ENCODE measurements around the gene HSPA1B.
"Not testable (repeated sequence)": the region's sequence is repeated elsewhere in the genome, so short reads cannot be mapped to it uniquely, and the experiment has no call there.

The HSPA1B gene

GRCh38 chr6:31792761-31793171 lies 34.8 kb upstream of the HSPA1B start:
- Mint-ChIP-seq H3K4me1 (ENCODE audit: low read depth in 2 of 2) (peaks cover 27 to 35% of the 10 kb centered on the region in 2 donors), H3K9me3 (no peaks in the 10 kb centered on the region), H3K4me3 (no peak overlapping the region), H3K36me3 (ENCODE audit: insufficient read depth) (peaks cover 13% of the 10 kb centered on the region), H3K27me3 (no peaks in the 10 kb centered on the region), H3K27ac (peak overlapping the region; percentile 49 to 98)
- ATAC-seq (replicated peaks) (no peak), DNase-seq (no peak)

- Mint-ChIP-seq H3K27ac (peak overlapping the region; percentile 97 to 98), H3K4me3 (peak overlapping the region; percentile 94 to 97), H3K4me1 (ENCODE audit: low read depth in 2 of 2) (peaks cover 27 to 37% of the 10 kb centered on the region in 2 donors), H3K36me3 (ENCODE audit: insufficient read depth) (peaks cover 10% of the 10 kb centered on the region)
- H3K9me3 Mint-ChIP-seq; H3K27me3 Mint-ChIP-seq; DNase-seq; ATAC-seq (replicated peaks): not testable (repeated sequence)
These were observed 33.7 kb upstream of the HSPA1B start for GRCh38 chr6:31793927-31794245.

GRCh38 chr6:31794294-31794865 lies 33.2 kb upstream of the HSPA1B start:
- H3K27me3 Mint-ChIP-seq = no peaks in the 10 kb centered on the region
- no peak for ATAC-seq (replicated peaks)
- no peak for DNase-seq
- H3K4me3 Mint-ChIP-seq = peak overlapping the region; percentile 94 to 97
- H3K27ac Mint-ChIP-seq = peak overlapping the region; percentile 97 to 98
- no peaks in the 10 kb centered on the region for H3K9me3 Mint-ChIP-seq
- H3K4me1 Mint-ChIP-seq (ENCODE audit: low read depth in 2 of 2) = peaks cover 27 to 37% of the 10 kb centered on the region in 2 donors
- H3K36me3 Mint-ChIP-seq (ENCODE audit: insufficient read depth) = peaks cover 10% of the 10 kb centered on the region

GRCh38 chr6:31794866-31795615 lies 32.5 kb upstream of the HSPA1B start:
- DNase-seq = peak in 1 of 3 experiments; percentile 21

GRCh38 chr6:31795616-31796298 lies 31.8 kb upstream of the HSPA1B start, which contains the start of gene VARS1:
Gene VARS1, minus strand, starts transcription at chr6:31795752. Its CDS starts 535 bp downstream, at chr6:31795217.
- Mint-ChIP-seq H3K27ac (peak within 1 kb of the TSS; percentile 97 to 98), H3K4me1 (ENCODE audit: low read depth in 2 of 2) (peaks cover 27 to 33% of the 10 kb centered on the region in 2 donors)

More at GRCh38 chr6:31794866-31795615, 32.5 kb upstream of the HSPA1B start:
- Mint-ChIP-seq H3K4me3 (peak overlapping the region; percentile 94 to 97), H3K4me1 (ENCODE audit: low read depth in 2 of 2) (peaks cover 27 to 37% of the 10 kb centered on the region in 2 donors), H3K27ac (peak overlapping the region; percentile 97 to 98), H3K36me3 (ENCODE audit: insufficient read depth) (peaks cover 10% of the 10 kb centered on the region), H3K27me3 (no peaks in the 10 kb centered on the region), H3K9me3 (no peaks in the 10 kb centered on the region)
- no peak for ATAC-seq (replicated peaks)

GRCh38 chr6:31796993-31797385 lies 30.5 kb upstream of the HSPA1B start:
- no peak for DNase-seq
- ATAC-seq (replicated peaks) = no peak
- Mint-ChIP-seq H3K9me3 (no peaks in the 10 kb centered on the region), H3K4me3 (peak overlapping the region; percentile 94 to 97), H3K36me3 (ENCODE audit: insufficient read depth) (peaks cover 4% of the 10 kb centered on the region), H3K4me1 (ENCODE audit: low read depth in 2 of 2) (peaks cover 26 to 28% of the 10 kb centered on the region in 2 donors), H3K27ac (peak overlapping the region; percentile 97 to 98), H3K27me3 (no peaks in the 10 kb centered on the region)

More at GRCh38 chr6:31795616-31796298, 31.8 kb upstream of the HSPA1B start, which contains the start of gene VARS1:
- no peaks in the 10 kb centered on the region for H3K9me3 Mint-ChIP-seq
- H3K4me3 Mint-ChIP-seq = peak within 1 kb of the TSS; percentile 94 to 97
- ATAC-seq (replicated peaks) = peak; percentile 87
- DNase-seq = peak; percentile 80 to 85 (median 84)
- H3K27me3 Mint-ChIP-seq = no peaks in the 10 kb centered on the region
- peaks cover 9% of the 10 kb centered on the region for H3K36me3 Mint-ChIP-seq (ENCODE audit: insufficient read depth)

- DNase-seq = peak in 2 of 3 experiments; percentile 17 to 29
- peaks cover 26 to 28% of the 10 kb centered on the region in 2 donors for H3K4me1 Mint-ChIP-seq (ENCODE audit: low read depth in 2 of 2)
- H3K9me3 Mint-ChIP-seq = no peaks in the 10 kb centered on the region
- peaks cover 10% of the 10 kb centered on the region for H3K36me3 Mint-ChIP-seq (ENCODE audit: insufficient read depth)
- ATAC-seq (replicated peaks) = peak; percentile 14
- H3K27ac Mint-ChIP-seq = peak overlapping the region in 1 of 2 donors; percentile 65
- peak overlapping the region; percentile 57 to 74 for H3K4me3 Mint-ChIP-seq
- H3K27me3 Mint-ChIP-seq = no peaks in the 10 kb centered on the region
These were observed 29.9 kb upstream of the HSPA1B start for GRCh38 chr6:31797588-31797987.

- Mint-ChIP-seq H3K27ac (no peak overlapping the region), H3K9me3 (no peaks in the 10 kb centered on the region), H3K27me3 (no peaks in the 10 kb centered on the region), H3K4me1 (ENCODE audit: low read depth in 2 of 2) (peaks cover 15 to 16% of the 10 kb centered on the region in 2 donors), H3K4me3 (no peak overlapping the region), H3K36me3 (ENCODE audit: insufficient read depth) (peaks cover 23% of the 10 kb centered on the region)
- no peak for ATAC-seq (replicated peaks)
- no peak for DNase-seq
These were observed 27.8 kb upstream of the HSPA1B start for GRCh38 chr6:31799781-31800180.

- not testable (repeated sequence) for H3K9me3 Mint-ChIP-seq; DNase-seq; H3K27me3 Mint-ChIP-seq; ATAC-seq (replicated peaks); H3K4me3 Mint-ChIP-seq
- Mint-ChIP-seq H3K36me3 (ENCODE audit: insufficient read depth) (peaks cover 27% of the 10 kb centered on the region), H3K27ac (peak overlapping the region in 1 of 2 donors; percentile 22), H3K4me1 (ENCODE audit: low read depth in 2 of 2) (peaks cover 15 to 16% of the 10 kb centered on the region in 2 donors)
These were observed 26.3 kb upstream of the HSPA1B start for GRCh38 chr6:31801031-31801927.

GRCh38 chr6:31805939-31806469 lies 21.5 kb upstream of the HSPA1B start:
- H3K27me3 Mint-ChIP-seq = no peaks in the 10 kb centered on the region
- ATAC-seq (replicated peaks) (peak; percentile 23), DNase-seq (peak in 1 of 3 experiments; percentile 14)
- H3K9me3 Mint-ChIP-seq = no peaks in the 10 kb centered on the region
- H3K4me3 Mint-ChIP-seq = peak overlapping the region; percentile 89 to 97
- peaks cover 34% of the 10 kb centered on the region for H3K36me3 Mint-ChIP-seq (ENCODE audit: insufficient read depth)
- H3K4me1 Mint-ChIP-seq (ENCODE audit: low read depth in 2 of 2) = peaks cover 13 to 14% of the 10 kb centered on the region in 2 donors
- peak overlapping the region; percentile 90 to 98 for H3K27ac Mint-ChIP-seq

- H3K36me3 Mint-ChIP-seq (ENCODE audit: insufficient read depth) = peaks cover 38% of the 10 kb centered on the region
- H3K4me3 Mint-ChIP-seq = peak within 1 kb of the TSS; percentile 89 to 97
- ATAC-seq (replicated peaks) (peak; percentile 96), DNase-seq (peak; percentile 92 to 96 (median 95))
- H3K27ac Mint-ChIP-seq = peak within 1 kb of the TSS; percentile 90 to 98
- peaks cover 13 to 14% of the 10 kb centered on the region in 2 donors for H3K4me1 Mint-ChIP-seq (ENCODE audit: low read depth in 2 of 2)
- H3K9me3 Mint-ChIP-seq = no peaks in the 10 kb centered on the region
- no peaks in the 10 kb centered on the region for H3K27me3 Mint-ChIP-seq
These were observed 20.9 kb upstream of the HSPA1B start, which contains the start of gene LSM2 for GRCh38 chr6:31806470-31807272. Gene LSM2, minus strand, starts transcription at chr6:31806966. Its CDS starts 209 bp downstream, at chr6:31806757.

GRCh38 chr6:31808599-31808998 lies 18.9 kb upstream of the HSPA1B start:
- DNase-seq; H3K27ac Mint-ChIP-seq; H3K27me3 Mint-ChIP-seq; H3K9me3 Mint-ChIP-seq; ATAC-seq (replicated peaks): not testable (repeated sequence)
- Mint-ChIP-seq H3K4me1 (ENCODE audit: low read depth in 2 of 2) (peaks cover 26 to 28% of the 10 kb centered on the region in 2 donors), H3K36me3 (ENCODE audit: insufficient read depth) (peaks cover 21% of the 10 kb centered on the region), H3K4me3 (peak overlapping the region in 1 of 2 donors; percentile 17)

Data from effector memory CD8-positive, alpha-beta T cell (primary cell).